Measurements from ENCODE around the gene MLH1. TPM values are rescaled to one million over a fixed set of nuclear protein-coding genes. Genes with fewer than 3 reads are reported as not detected.

Gene MLH1
- total and polyA plus RNA-seq, 2 donors from 2014 or later, result 22.9 to 29.2 TPM

DNA sequence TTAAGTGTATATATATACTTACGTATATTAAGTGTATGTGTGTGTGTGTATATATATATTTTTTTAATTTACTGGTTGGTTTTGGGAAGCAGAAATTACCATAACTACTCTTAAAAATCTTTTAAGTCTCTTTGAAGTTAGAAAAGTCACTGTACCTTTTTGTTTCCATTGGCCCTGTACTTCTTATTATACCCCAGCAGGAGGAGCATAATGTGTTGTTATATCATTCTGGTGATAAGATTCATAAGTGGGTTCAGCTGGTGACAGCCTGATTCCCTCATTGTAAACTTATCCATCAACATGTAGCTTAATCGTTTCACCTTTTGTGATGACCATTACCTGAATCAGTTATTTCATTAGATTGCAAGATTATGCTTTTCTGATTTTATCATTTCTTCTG is 30.8 kb downstream of the MLH1 start:
- no peaks in the 10 kb centered on the region for H3K9me3 ChIP-seq (ENCODE audit: control insufficient read depth in 2 of 3, insufficient read depth in 1 of 3, low read length in 3 of 3)
- no peak overlapping the region for H3K27ac ChIP-seq (ENCODE audit: low read depth in 2 of 2, low read length in 2 of 2)
- intact Hi-C loops (cut with DNase I), result no loop called here
- H3K4me3 ChIP-seq (ENCODE audit: low read length in 3 of 3), result no peak overlapping the region
- TF ChIP-seq, protein P1, sequence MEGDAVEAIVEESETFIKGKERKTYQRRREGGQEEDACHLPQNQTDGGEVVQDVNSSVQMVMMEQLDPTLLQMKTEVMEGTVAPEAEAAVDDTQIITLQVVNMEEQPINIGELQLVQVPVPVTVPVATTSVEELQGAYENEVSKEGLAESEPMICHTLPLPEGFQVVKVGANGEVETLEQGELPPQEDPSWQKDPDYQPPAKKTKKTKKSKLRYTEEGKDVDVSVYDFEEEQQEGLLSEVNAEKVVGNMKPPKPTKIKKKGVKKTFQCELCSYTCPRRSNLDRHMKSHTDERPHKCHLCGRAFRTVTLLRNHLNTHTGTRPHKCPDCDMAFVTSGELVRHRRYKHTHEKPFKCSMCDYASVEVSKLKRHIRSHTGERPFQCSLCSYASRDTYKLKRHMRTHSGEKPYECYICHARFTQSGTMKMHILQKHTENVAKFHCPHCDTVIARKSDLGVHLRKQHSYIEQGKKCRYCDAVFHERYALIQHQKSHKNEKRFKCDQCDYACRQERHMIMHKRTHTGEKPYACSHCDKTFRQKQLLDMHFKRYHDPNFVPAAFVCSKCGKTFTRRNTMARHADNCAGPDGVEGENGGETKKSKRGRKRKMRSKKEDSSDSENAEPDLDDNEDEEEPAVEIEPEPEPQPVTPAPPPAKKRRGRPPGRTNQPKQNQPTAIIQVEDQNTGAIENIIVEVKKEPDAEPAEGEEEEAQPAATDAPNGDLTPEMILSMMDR (IDR thresholded peaks at IDR 0.05; ENCODE audit: borderline replicate concordance, extremely low read depth, insufficient read depth), result no peak
- FAIRE-seq (no peak), DNase-seq (no peak)
- H3K9ac ChIP-seq (ENCODE audit: low read length in 3 of 3), result no peak overlapping the region
- H3K4me1 ChIP-seq (ENCODE audit: control insufficient read depth in 2 of 3, insufficient read depth in 2 of 3, low read depth in 1 of 3, low read length in 3 of 3), result no peaks in the 10 kb centered on the region
- no peaks in the 10 kb centered on the region for H3K27me3 ChIP-seq (ENCODE audit: control insufficient read depth, insufficient read depth, low read length)
- peaks cover 0 to 50% (median 23%) of the 10 kb centered on the region in 3 donors for H3K36me3 ChIP-seq (ENCODE audit: control insufficient read depth in 2 of 3, insufficient read depth in 3 of 3, low read length in 3 of 3)

DNA sequence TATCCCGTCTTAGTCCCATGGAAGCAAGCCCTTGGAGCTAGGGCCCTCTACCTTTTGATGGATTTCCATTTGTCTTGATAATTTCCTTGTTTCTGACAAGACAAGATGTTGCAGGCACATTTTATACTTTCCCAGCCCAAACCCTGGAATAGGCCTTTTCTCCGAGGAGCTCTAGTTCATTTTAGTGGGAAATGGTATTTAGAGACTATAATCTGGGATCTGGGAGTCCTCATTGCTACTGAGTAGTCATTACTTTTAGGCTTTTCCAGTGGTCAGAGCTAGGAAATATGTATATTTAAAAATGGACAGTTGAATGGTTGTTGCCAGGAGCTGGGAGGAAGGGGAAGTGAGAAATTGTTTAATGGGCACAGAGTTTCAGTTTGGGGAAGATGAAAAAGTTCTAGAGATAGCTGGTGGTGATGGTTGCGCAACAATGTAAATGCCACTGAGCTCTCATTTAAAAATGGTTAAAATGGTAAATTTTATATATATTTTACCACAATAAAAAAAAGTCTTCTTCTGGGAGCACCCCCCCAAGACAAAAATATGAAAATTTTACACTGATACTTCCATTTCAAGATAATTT is 31.6 kb downstream of the MLH1 start:
- peaks cover 0 to 53% (median 19%) of the 10 kb centered on the region in 3 donors for H3K36me3 ChIP-seq (ENCODE audit: control insufficient read depth in 2 of 3, insufficient read depth in 3 of 3, low read length in 3 of 3)
- H3K9ac ChIP-seq (ENCODE audit: low read length in 3 of 3), result no peak overlapping the region
- DNase-seq, result no peak
- H3K4me3 ChIP-seq (ENCODE audit: low read length in 3 of 3), result no peak overlapping the region
- TF ChIP-seq, protein P1 (IDR thresholded peaks at IDR 0.05; ENCODE audit: borderline replicate concordance, extremely low read depth, insufficient read depth), result no peak
- no peaks in the 10 kb centered on the region for H3K27me3 ChIP-seq (ENCODE audit: control insufficient read depth, insufficient read depth, low read length)
- H3K4me1 ChIP-seq (ENCODE audit: control insufficient read depth in 2 of 3, insufficient read depth in 2 of 3, low read depth in 1 of 3, low read length in 3 of 3), result no peaks in the 10 kb centered on the region
- no peak for FAIRE-seq
- H3K27ac ChIP-seq (ENCODE audit: low read depth in 2 of 2, low read length in 2 of 2), result no peak overlapping the region
- intact Hi-C loops (cut with DNase I), result no loop called here
- no peaks in the 10 kb centered on the region for H3K9me3 ChIP-seq (ENCODE audit: control insufficient read depth in 2 of 3, insufficient read depth in 1 of 3, low read length in 3 of 3)

DNA sequence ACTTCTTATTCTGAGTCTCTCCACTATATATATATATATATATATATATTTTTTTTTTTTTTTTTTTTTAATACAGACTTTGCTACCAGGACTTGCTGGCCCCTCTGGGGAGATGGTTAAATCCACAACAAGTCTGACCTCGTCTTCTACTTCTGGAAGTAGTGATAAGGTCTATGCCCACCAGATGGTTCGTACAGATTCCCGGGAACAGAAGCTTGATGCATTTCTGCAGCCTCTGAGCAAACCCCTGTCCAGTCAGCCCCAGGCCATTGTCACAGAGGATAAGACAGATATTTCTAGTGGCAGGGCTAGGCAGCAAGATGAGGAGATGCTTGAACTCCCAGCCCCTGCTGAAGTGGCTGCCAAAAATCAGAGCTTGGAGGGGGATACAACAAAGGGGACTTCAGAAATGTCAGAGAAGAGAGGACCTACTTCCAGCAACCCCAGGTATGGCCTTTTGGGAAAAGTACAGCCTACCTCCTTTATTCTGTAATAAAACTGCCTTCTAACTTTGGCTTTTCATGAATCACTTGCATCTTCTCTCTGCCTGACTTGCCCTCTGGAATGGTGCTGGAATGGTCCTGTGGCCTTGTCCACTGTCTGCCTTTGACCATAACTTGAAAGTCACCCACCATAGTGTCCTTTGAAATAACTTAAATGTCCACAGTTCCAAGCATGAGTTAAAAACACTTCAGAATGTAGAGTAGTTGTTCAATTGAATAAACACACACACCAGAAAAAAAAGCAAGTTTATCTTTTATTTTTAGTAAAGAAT is 32.4 kb downstream of the MLH1 start:
- FAIRE-seq (no peak), DNase-seq (no peak)
- Histone ChIP-seq H3K4me1 (ENCODE audit: control insufficient read depth in 2 of 3, insufficient read depth in 2 of 3, low read depth in 1 of 3, low read length in 3 of 3) (no peaks in the 10 kb centered on the region), H3K27ac (ENCODE audit: low read depth in 2 of 2, low read length in 2 of 2) (no peak overlapping the region), H3K36me3 (ENCODE audit: control insufficient read depth in 2 of 3, insufficient read depth in 3 of 3, low read length in 3 of 3) (peaks cover 0 to 46% (median 14%) of the 10 kb centered on the region in 3 donors), H3K9ac (ENCODE audit: low read length in 3 of 3) (no peak overlapping the region), H3K27me3 (ENCODE audit: control insufficient read depth, insufficient read depth, low read length) (no peaks in the 10 kb centered on the region), H3K4me3 (ENCODE audit: low read length in 3 of 3) (no peak overlapping the region), H3K9me3 (ENCODE audit: control insufficient read depth in 2 of 3, insufficient read depth in 1 of 3, low read length in 3 of 3) (no peaks in the 10 kb centered on the region)
- TF ChIP-seq, protein P1 (IDR thresholded peaks at IDR 0.05; ENCODE audit: borderline replicate concordance, extremely low read depth, insufficient read depth), result no peak
- intact Hi-C loops (cut with DNase I), result no loop called here

Measured in kidney (tissue), 14 donors.